GM21737 (cell line): ENCODE results near the gene SH2D3C.
A peak's percentile ranks its signal among the peaks of the same experiment; 100 is the strongest.

Experiments used
- ATAC-seq: cut with Tn5 transposase; IDR thresholded peaks from one replicate; pipeline ENCODE4 v1.9.1; 2021; ENCODE audit warnings: mild to moderate bottlenecking, moderate library complexity; ENCODE audit not compliant: unreplicated experiment

The SH2D3C gene

DNA sequence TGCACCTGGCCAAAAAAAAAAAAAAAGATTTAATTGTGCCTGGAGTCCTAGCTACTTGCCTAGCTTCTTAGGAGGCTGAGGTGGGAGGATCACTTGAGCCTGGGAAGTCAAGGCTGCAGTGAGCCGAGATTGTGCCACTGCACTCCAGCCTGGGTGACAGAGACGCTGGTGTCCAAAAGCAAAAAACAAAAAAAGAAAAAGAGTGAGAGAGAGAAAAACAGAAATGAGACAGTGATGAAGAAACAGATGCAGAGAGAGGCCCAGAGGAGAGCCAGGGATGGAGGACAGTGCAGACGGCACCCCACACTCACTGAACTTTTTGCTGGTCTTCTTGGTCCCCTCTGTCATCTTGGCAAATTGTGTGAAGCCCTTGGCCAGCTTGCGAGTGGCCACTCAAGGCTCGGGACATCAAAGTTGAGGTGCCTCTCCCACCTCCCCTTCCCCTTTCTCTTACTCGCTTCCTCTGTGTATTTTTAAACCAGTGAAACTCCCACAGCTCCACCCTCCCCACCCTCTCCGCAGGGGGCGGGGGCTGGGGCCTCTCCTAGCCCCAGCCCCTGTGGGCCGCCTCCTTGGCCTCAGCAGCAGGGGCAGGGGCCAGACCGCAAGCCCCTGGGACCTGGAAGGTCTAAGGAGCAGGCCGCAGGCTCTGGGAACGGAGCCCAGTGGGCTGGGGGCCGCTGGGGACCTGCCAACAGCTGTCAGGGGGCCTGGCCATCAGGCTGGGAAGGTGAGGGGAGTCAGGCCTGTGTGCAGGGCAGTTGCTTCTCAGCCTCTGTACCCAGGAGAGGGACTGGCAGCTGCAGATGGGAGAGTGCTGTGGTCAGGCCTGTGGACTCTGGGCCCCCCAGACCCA, at the start of gene SH2D3C:
TSS of gene SH2D3C (minus strand) at position 387 of the 856 bp plus-strand sequence. CDS start at position 348, 39 bp downstream.
- ATAC-seq, result peak; percentile 34

DNA sequence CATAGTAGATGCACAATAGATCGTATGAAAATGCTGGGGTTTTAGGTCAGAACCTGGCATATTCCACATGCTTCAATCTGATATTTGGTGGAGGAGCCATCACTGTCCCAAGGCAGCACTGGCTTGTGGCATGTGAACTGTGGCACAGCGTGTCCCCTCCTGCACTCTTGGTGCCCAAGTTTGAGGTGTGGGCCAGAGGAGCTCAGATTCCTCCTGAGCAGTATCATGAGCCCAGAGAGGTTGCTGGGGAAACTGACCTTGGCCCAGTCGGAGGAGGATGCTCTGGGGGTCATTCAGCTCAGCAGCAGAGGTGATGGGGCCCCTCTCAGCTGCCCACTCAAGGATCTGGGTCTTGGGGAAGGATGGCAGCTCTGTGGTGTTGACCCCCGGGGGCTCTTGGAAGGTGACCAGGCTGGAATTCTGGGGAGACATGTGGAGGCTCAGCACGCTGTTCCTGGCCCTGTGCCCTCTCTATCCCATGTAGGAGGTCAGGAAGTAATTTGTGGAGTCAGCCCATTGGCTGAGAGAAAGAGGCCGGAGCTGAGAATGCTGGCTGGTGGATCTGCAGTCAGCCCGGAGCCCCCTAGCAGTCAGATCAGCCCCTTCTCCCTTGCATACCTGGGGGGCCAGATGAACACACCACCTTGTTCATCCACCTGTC, 47.9 kb upstream of the SH2D3C start:
- ATAC-seq, result no peak

DNA sequence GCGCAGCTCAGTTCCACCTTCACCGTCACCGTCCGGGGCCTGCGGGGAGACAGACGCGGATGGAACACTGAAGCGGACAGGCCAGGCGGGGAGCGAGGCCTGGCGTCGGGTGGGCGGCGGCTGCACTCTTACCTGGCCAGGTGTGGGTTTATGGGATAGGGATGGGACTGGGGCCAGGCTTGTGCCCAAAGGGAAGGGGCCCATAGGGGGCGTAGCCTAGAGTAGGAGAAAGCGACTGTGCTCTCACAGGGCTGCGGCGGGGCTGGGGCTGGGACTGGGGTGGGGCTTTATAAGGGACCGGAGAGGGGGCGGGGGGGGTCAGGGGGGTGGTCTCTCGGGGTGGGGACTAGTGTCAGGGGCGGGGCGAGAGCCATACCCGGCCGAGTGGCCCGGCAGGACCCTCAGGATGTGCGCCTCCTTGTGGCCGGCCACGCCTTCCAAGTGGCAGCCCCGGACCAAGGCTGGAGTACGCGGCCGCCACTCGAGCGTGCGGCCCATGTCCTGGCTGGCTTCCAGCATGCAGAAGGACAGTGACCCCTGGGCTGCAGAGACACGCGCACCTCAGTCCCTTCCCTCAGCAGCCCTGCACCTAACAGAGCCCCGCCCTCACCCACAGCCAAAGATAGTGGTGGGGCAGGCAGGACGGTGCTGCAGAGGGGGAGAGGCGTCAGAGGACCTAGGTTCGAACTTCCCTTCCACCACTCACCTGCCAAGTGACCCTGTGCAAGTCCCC, 47.0 kb upstream of the SH2D3C start:
- no peak for ATAC-seq

- no peak for ATAC-seq
These were observed 43.6 kb upstream of the SH2D3C start for GRCh38 chr9:127822108-127822507.

DNA sequence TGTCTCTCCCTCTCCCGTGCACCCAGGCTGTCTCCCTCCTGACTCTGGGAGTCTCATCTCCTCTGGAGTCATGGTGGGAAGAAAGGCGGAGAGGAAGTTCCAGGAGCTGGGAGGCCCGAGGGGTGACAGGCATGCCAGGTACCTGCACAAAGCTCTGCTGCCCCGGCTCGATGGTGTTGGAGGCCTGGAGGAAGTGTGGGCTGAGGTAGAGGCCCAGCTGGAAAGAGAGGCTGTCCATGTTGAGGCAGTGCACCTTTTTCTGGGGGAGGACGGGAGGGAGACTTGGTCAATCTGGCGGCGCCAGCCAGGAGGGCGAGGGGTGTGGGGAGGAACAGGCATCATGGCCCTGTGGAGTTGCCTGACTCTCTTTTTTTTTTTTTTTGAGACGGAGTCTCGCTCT, 40.1 kb upstream of the SH2D3C start:
- ATAC-seq, result no peak

GRCh38 chr9:127817881-127818434, 39.5 kb upstream of the SH2D3C start:
- no peak for ATAC-seq

- ATAC-seq, result no peak
These were observed 38.3 kb upstream of the SH2D3C start for GRCh38 chr9:127816728-127817127.

- no peak for ATAC-seq
These were observed 37.9 kb upstream of the SH2D3C start for GRCh38 chr9:127816362-127816725.

GRCh38 chr9:127815512-127816361, 37.3 kb upstream of the SH2D3C start:
- ATAC-seq, result no peak

GRCh38 chr9:127814619-127815511, 36.4 kb upstream of the SH2D3C start:
- no peak for ATAC-seq

DNA sequence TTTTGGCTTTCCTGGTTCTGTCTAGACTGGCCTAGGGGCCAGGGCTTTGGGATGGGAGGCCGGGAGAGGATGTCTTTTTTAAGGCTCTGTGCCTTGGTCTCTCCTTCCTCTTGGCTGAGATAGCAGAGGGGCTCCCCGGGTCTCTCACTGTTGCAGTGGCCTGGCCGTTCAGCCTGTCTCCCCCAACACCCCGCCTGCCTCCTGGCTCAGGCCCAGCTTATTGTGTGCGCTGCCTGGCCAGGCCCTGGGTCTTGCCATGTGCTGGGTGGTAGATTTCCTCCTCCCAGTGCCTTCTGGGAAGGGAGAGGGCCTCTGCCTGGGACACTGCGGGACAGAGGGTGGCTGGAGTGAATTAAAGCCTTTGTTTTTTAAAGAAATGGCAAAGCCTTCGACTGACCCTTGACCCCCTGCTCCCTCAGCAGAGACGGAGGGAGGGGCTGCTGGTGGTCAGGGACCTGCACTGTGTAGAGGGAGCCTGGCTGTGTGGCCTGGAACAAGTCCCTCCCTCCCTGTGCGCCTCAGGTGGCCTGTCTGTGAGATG, 35.3 kb upstream of the SH2D3C start:
- ATAC-seq, result no peak

DNA sequence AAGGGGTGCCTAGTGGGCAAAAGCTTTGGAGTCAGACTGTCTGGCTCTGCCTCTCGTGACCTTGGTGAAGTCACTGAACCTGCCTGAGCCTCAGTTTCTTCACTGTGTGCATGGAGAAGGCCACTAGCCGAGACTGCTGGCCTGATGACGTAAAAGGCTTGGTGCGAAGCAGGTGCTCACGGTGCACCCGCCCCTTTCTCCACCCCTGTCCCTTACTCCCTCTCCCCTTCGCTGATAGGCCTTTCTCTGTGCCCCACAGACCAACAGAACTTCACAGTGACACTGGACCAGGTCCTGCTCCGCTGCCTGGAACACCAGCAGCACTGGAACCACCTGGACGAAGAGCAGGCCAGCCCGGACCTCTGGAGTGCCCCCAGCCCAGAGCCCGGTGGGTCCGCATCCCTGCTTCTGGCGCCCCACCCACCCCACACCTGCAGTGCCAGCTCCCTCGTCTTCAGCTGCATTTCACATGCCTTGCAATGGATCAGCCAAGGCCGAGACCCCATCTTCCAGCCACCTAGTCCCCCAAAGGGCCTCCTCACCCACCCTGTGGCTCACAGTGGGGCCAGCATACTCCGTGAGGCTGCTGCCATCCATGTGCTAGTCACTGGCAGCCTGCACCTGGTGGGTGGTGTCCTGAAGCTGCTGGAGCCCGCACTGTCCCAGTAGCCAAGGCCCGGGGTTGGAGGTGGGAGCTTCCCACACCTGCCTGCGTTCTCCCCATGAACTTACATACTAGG, 34.6 kb upstream of the SH2D3C start:
- ATAC-seq, result no peak

- no peak for ATAC-seq
These were observed 33.5 kb upstream of the SH2D3C start for GRCh38 chr9:127812011-127812410.

DNA sequence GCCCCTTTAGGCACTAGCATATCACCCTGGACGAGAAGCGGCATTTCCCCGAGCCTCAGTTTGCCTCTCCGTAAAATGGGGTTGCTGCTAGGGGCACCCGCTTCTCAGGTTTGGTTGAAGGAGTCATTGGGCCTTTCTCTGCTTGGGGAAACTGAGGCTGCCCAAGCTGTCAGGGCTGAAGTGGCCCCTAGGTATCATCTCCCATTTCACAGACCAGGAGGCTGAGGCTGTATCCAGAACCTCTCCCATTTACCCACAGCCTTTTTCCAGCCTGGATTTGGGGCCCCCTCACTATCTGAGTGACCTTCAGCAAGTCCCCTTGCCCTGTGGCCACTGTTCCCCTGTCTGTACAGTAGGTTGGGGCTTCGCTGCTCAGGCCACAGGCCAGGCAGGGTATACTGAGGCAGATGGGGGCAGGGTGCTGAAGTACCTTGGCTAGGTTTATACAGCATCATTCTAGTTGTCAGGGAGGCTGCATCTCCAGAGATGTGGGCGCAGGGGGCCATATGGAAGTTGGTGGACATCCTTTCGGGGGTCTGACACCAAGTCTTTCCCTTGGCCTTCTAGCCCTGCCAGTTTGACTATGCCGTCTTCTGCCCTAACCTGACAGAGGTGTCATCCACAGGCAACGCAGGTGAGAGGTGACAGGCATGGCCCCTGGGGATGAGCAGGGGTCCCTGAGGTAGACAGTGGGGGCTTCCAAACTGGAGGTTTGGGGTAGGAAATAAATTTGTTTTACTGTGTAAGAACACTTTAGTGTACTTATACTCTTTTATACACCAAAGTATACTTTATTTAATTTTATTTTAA, 32.1 kb upstream of the SH2D3C start:
- no peak for ATAC-seq

- no peak for ATAC-seq
These were observed 31.3 kb upstream of the SH2D3C start for GRCh38 chr9:127809540-127810377.

- no peak for ATAC-seq
These were observed 30.6 kb upstream of the SH2D3C start for GRCh38 chr9:127809002-127809539.
